Measurements from ENCODE around the gene TNFRSF11A. TPM values are rescaled to one million over a fixed set of nuclear protein-coding genes. Genes with fewer than 3 reads are reported as not detected.

Gene TNFRSF11A
- total RNA-seq, 1 experiment from 2014 or later = 0.16 TPM

DNA sequence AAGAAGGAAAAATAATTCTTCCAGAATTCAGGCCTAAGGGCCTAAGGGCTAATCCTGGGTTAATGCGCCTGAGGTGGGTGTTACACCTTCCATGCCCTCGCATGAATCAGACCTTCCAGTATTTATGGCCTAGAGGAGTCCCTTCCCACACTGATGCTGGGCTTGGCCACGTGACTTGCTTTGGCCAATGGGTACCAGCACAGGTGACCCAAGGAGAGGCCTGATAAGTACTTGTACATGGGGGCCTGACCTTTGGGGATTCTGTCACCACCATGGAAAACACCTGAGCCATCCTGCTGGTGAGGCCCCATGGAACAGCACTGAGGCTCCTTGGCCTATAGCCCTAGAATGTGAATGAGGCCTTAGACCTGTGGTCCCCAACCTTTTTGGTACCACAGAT, 79.8 kb downstream of the TNFRSF11A start:
- TF ChIP-seq, protein P1, sequence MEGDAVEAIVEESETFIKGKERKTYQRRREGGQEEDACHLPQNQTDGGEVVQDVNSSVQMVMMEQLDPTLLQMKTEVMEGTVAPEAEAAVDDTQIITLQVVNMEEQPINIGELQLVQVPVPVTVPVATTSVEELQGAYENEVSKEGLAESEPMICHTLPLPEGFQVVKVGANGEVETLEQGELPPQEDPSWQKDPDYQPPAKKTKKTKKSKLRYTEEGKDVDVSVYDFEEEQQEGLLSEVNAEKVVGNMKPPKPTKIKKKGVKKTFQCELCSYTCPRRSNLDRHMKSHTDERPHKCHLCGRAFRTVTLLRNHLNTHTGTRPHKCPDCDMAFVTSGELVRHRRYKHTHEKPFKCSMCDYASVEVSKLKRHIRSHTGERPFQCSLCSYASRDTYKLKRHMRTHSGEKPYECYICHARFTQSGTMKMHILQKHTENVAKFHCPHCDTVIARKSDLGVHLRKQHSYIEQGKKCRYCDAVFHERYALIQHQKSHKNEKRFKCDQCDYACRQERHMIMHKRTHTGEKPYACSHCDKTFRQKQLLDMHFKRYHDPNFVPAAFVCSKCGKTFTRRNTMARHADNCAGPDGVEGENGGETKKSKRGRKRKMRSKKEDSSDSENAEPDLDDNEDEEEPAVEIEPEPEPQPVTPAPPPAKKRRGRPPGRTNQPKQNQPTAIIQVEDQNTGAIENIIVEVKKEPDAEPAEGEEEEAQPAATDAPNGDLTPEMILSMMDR (IDR thresholded peaks at IDR 0.05; ENCODE audit: insufficient read depth in 1 of 2, low read depth in 1 of 2, low read length in 1 of 2, severe bottlenecking in 1 of 2, unreplicated experiment in 1 of 2) = no peak
- no peaks in the 10 kb centered on the region for H3K9me3 Mint-ChIP-seq (ENCODE audit: unreplicated experiment)
- no peaks in the 10 kb centered on the region for H3K36me3 Mint-ChIP-seq (ENCODE audit: insufficient read depth, unreplicated experiment)
- no peaks in the 10 kb centered on the region for H3K9me3 ChIP-seq
- no TSS peak for BruUV-seq (replicated peaks)
- CTCF ChIA-PET = no interaction called here
- H3K4me1 ChIP-seq = no peaks in the 10 kb centered on the region
- H3K4me3 Mint-ChIP-seq (ENCODE audit: unreplicated experiment) = no peak overlapping the region
- no peak overlapping the region for H3K27ac Mint-ChIP-seq (ENCODE audit: unreplicated experiment)
- no peaks in the 10 kb centered on the region for H3K27me3 ChIP-seq (replicated peaks; ENCODE audit: control insufficient read depth, insufficient read depth, low read length)
- POLR2A ChIA-PET = interaction anchor here (0.5 kb wide), 1 partner anchor 118 kb away, joined by 3 read pairs; the partner anchor contains the start of gene ZCCHC2
- H3K36me3 ChIP-seq (ENCODE audit: control insufficient read depth, insufficient read depth, low read length) = no peaks in the 10 kb centered on the region
- H3K4me3 ChIP-seq (ENCODE audit: low read depth, low read length) = no peak overlapping the region
- H3K27me3 Mint-ChIP-seq (ENCODE audit: insufficient read depth, unreplicated experiment) = no peaks in the 10 kb centered on the region
- H3K4me1 Mint-ChIP-seq (ENCODE audit: low read depth, unreplicated experiment) = no peaks in the 10 kb centered on the region
- DNase-seq = no peak
- intact Hi-C loops (cut with micrococcal nuclease; ENCODE audit: unreplicated experiment) = no loop called here

GRCh38 chr18:62407660-62408059, 82.5 kb downstream of the TNFRSF11A start:
- Histone ChIP-seq H3K4me3 (ENCODE audit: low read depth, low read length) (no peak overlapping the region), H3K9me3 (no peaks in the 10 kb centered on the region), H3K27me3 (replicated peaks; ENCODE audit: control insufficient read depth, insufficient read depth, low read length) (no peaks in the 10 kb centered on the region), H3K36me3 (ENCODE audit: control insufficient read depth, insufficient read depth, low read length) (no peaks in the 10 kb centered on the region), H3K4me1 (no peaks in the 10 kb centered on the region)
- no TSS peak for BruUV-seq (replicated peaks)
- H3K4me1 Mint-ChIP-seq (ENCODE audit: low read depth, unreplicated experiment) = no peaks in the 10 kb centered on the region
- TF ChIP-seq, protein P1 (IDR thresholded peaks at IDR 0.05; ENCODE audit: insufficient read depth in 1 of 2, low read depth in 1 of 2, low read length in 1 of 2, severe bottlenecking in 1 of 2, unreplicated experiment in 1 of 2) = no peak
- H3K36me3 Mint-ChIP-seq (ENCODE audit: insufficient read depth, unreplicated experiment) = no peaks in the 10 kb centered on the region
- no peaks in the 10 kb centered on the region for H3K9me3 Mint-ChIP-seq (ENCODE audit: unreplicated experiment)
- intact Hi-C loops (cut with micrococcal nuclease; ENCODE audit: unreplicated experiment) = no loop called here
- no peak overlapping the region for H3K4me3 Mint-ChIP-seq (ENCODE audit: unreplicated experiment)
- DNase-seq = no peak
- no peak overlapping the region for H3K27ac Mint-ChIP-seq (ENCODE audit: unreplicated experiment)
- ChIA-PET POLR2A (no interaction called here), CTCF (no interaction called here)
- no peaks in the 10 kb centered on the region for H3K27me3 Mint-ChIP-seq (ENCODE audit: insufficient read depth, unreplicated experiment)

DNA sequence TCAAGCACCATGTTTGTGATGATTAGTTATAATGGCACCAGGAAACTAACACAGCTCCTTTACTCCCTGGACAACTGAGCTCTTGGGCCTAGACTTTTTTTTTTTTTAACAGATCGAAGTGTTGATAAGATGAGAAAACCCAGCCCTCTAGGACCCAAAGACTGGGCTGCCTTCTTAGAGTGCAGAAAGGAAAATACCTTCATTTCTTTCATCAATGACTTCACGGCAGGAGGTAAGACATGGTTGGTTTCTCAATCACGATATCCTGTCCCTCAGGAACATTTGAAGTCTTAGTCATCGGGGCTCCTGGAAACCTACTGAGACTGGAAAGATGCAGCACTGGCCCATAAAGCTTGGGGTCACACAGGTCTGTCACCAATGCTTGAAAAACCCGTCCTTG, 84.7 kb downstream of the TNFRSF11A start:
- CTCF ChIA-PET = no interaction called here

More for the DNA sequence above, 84.7 kb downstream of the TNFRSF11A start:
- no peak for DNase-seq
- BruUV-seq (replicated peaks) = no TSS peak
- H3K4me3 Mint-ChIP-seq (ENCODE audit: unreplicated experiment) = no peak overlapping the region
- H3K4me1 Mint-ChIP-seq (ENCODE audit: low read depth, unreplicated experiment) = no peaks in the 10 kb centered on the region
- POLR2A ChIA-PET = no interaction called here
- H3K36me3 Mint-ChIP-seq (ENCODE audit: insufficient read depth, unreplicated experiment) = no peaks in the 10 kb centered on the region
- intact Hi-C loops (cut with micrococcal nuclease; ENCODE audit: unreplicated experiment) = no loop called here
- no peak overlapping the region for H3K27ac Mint-ChIP-seq (ENCODE audit: unreplicated experiment)
- Histone ChIP-seq H3K9me3 (no peaks in the 10 kb centered on the region), H3K36me3 (ENCODE audit: control insufficient read depth, insufficient read depth, low read length) (no peaks in the 10 kb centered on the region), H3K27me3 (replicated peaks; ENCODE audit: control insufficient read depth, insufficient read depth, low read length) (no peaks in the 10 kb centered on the region), H3K4me1 (no peaks in the 10 kb centered on the region), H3K4me3 (ENCODE audit: low read depth, low read length) (no peak overlapping the region)
- TF ChIP-seq, protein P1 (IDR thresholded peaks at IDR 0.05; ENCODE audit: insufficient read depth in 1 of 2, low read depth in 1 of 2, low read length in 1 of 2, severe bottlenecking in 1 of 2, unreplicated experiment in 1 of 2) = no peak
- no peaks in the 10 kb centered on the region for H3K9me3 Mint-ChIP-seq (ENCODE audit: unreplicated experiment)
- H3K27me3 Mint-ChIP-seq (ENCODE audit: insufficient read depth, unreplicated experiment) = no peaks in the 10 kb centered on the region
